HG03521 (cell line): Measurements from ENCODE around the gene PTP4A2.

ENCODE experiments used
- ATAC-seq: cut with Tn5 transposase; IDR thresholded peaks from one replicate; pipeline ENCODE4 v1.9.1; 2021; ENCODE audit warnings: mild to moderate bottlenecking, moderate library complexity; ENCODE audit not compliant: unreplicated experiment

PTP4A2 gene

GRCh38 chr1:31866450-31867032 lies 71.6 kb downstream of the PTP4A2 start:
- no peak for ATAC-seq

GRCh38 chr1:31865728-31866449 lies 72.3 kb downstream of the PTP4A2 start:
- no peak for ATAC-seq

GRCh38 chr1:31862071-31862470 lies 76.1 kb downstream of the PTP4A2 start:
- no peak for ATAC-seq

GRCh38 chr1:31861346-31861745 lies 76.8 kb downstream of the PTP4A2 start:
- no peak for ATAC-seq

- no peak for ATAC-seq
Observed at GRCh38 chr1:31860581-31860980, 77.6 kb downstream of the PTP4A2 start.

GRCh38 chr1:31859719-31860118 lies 78.4 kb downstream of the PTP4A2 start:
- no peak for ATAC-seq

GRCh38 chr1:31859044-31859443 lies 79.1 kb downstream of the PTP4A2 start:
- ATAC-seq: no peak

GRCh38 chr1:31857863-31858262 lies 80.3 kb downstream of the PTP4A2 start:
- no peak for ATAC-seq
